Lower leg skin (tissue), 3 donors: ENCODE results near the gene ZNF175.

Source experiments
- POLR2A ChIP-seq, 2 donors: fragments of 450-650 bp; IDR thresholded peaks; one replicate each; pipeline ENCODE4 v1.6.1; 2016 to 2017; ENCODE audit warnings: antibody characterized with exemption in 2 of 2, mild to moderate bottlenecking in 1 of 2, moderate library complexity in 1 of 2
- TF ChIP-seq, protein P1 (sequence below), 3 donors: fragments of 450-650 bp; IDR thresholded peaks; one replicate each; pipeline ENCODE4 v1.5.1; 2016; ENCODE audit warnings: antibody characterized with exemption in 3 of 3, mild to moderate bottlenecking in 3 of 3, moderate library complexity in 2 of 3

DNA sequence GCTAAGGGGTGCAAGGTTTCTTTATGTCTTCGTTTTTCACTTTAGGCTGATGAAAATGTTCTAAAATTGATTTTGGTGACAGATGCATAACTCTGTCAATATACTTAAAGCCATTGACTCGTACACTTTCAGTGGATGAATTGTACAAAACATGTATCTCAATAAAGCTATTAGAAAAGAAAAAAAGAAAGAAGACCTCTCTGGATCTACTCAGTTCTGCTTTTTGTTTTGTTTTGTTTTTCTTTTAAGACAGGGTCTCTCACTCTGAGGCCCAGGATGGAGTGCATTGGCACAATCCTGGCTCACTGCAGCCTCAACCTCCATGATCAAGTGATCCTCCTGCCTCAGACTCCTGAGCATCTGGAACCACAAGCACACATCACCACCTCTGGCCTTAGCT, 55.6 kb downstream of the ZNF175 start:
- TF ChIP-seq POLR2A (IDR thresholded peaks at IDR 0.05), result no peak
- TF ChIP-seq, protein P1, sequence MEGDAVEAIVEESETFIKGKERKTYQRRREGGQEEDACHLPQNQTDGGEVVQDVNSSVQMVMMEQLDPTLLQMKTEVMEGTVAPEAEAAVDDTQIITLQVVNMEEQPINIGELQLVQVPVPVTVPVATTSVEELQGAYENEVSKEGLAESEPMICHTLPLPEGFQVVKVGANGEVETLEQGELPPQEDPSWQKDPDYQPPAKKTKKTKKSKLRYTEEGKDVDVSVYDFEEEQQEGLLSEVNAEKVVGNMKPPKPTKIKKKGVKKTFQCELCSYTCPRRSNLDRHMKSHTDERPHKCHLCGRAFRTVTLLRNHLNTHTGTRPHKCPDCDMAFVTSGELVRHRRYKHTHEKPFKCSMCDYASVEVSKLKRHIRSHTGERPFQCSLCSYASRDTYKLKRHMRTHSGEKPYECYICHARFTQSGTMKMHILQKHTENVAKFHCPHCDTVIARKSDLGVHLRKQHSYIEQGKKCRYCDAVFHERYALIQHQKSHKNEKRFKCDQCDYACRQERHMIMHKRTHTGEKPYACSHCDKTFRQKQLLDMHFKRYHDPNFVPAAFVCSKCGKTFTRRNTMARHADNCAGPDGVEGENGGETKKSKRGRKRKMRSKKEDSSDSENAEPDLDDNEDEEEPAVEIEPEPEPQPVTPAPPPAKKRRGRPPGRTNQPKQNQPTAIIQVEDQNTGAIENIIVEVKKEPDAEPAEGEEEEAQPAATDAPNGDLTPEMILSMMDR (IDR thresholded peaks at IDR 0.05), result no peak
